ENCODE results near the gene PRKCD. TPM values are rescaled to one million over a fixed set of nuclear protein-coding genes. Genes with fewer than 3 reads are reported as not detected.

Gene PRKCD
- total and polyA plus RNA-seq, 2 experiments from 2014 or later, result 12.3 to 23.6 TPM

DNA sequence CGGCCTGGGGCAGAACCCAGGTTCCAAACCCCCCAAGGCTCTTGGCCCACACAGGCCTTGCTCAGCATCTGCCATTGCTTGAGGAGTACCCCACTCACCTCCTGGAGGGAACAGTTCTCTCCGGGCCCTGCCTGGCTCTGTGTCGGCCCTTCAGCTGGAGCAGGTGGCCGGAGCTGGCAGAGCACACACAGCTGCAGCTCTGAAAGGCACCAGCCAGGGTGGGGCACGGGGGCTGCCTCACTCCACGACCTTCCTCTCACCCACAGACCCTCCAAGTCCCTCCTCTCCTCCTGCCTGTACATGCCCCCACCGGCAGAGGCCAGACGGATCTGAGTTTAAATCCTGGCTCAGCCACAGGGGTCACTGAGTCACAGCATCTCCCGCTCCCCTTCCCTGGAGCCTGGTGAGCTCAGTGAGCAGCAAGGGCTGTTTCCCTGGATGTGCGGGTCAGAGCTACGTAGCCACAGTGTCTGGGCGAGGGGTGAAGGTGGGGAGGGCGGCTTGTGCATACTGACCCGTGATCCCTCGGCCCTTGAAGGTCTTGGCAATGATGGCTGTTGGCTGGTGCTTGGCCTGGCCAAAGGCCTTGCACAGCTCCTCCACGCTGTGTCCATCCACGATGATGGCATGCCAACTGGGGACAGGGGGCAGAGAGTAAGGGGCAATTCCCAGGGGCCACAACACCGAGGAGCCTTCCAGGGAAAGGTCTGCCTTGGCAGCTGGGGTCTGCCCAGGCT lies 71.8 kb downstream of the PRKCD start:
- WGBS (ENCODE audit: low lambda C conversion rate, missing lambda C conversion rate), result 89% methylated on average over 18 of the region's 18 CpGs
- DNase-seq (ENCODE audit: low spot score), result no peak
- peaks cover 9% of the 10 kb centered on the region for H3K4me1 ChIP-seq (ENCODE audit: insufficient read depth)
- no peak overlapping the region for H2AFZ ChIP-seq
- H3K27ac ChIP-seq, result no peak overlapping the region
- no peaks in the 10 kb centered on the region for H3K36me3 ChIP-seq (replicated peaks; ENCODE audit: insufficient read depth, low read depth)
- no peaks in the 10 kb centered on the region for H4K20me1 ChIP-seq (ENCODE audit: insufficient read depth, poor library complexity, severe bottlenecking)
- no peaks in the 10 kb centered on the region for H3K9me3 ChIP-seq (ENCODE audit: low read depth)
- no peak overlapping the region for H3K4me2 ChIP-seq
- H3K79me2 ChIP-seq, result peaks cover 6% of the 10 kb centered on the region
- H3K9me2 ChIP-seq (replicated peaks; ENCODE audit: insufficient read depth), result no peaks in the 10 kb centered on the region
- H3K27me3 ChIP-seq, result no peaks in the 10 kb centered on the region
- H3K4me3 ChIP-seq, result no peak overlapping the region
- TF ChIP-seq EZH2phosphoT487 (IDR thresholded peaks at IDR 0.05; ENCODE audit: low read depth, severe bottlenecking, unreplicated experiment) (no peak), EZH2 (IDR thresholded peaks at IDR 0.05; ENCODE audit: borderline replicate concordance) (no peak)
- TF ChIP-seq, protein P1, sequence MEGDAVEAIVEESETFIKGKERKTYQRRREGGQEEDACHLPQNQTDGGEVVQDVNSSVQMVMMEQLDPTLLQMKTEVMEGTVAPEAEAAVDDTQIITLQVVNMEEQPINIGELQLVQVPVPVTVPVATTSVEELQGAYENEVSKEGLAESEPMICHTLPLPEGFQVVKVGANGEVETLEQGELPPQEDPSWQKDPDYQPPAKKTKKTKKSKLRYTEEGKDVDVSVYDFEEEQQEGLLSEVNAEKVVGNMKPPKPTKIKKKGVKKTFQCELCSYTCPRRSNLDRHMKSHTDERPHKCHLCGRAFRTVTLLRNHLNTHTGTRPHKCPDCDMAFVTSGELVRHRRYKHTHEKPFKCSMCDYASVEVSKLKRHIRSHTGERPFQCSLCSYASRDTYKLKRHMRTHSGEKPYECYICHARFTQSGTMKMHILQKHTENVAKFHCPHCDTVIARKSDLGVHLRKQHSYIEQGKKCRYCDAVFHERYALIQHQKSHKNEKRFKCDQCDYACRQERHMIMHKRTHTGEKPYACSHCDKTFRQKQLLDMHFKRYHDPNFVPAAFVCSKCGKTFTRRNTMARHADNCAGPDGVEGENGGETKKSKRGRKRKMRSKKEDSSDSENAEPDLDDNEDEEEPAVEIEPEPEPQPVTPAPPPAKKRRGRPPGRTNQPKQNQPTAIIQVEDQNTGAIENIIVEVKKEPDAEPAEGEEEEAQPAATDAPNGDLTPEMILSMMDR (IDR thresholded peaks at IDR 0.05; ENCODE audit: poor library complexity), result no peak

DNA sequence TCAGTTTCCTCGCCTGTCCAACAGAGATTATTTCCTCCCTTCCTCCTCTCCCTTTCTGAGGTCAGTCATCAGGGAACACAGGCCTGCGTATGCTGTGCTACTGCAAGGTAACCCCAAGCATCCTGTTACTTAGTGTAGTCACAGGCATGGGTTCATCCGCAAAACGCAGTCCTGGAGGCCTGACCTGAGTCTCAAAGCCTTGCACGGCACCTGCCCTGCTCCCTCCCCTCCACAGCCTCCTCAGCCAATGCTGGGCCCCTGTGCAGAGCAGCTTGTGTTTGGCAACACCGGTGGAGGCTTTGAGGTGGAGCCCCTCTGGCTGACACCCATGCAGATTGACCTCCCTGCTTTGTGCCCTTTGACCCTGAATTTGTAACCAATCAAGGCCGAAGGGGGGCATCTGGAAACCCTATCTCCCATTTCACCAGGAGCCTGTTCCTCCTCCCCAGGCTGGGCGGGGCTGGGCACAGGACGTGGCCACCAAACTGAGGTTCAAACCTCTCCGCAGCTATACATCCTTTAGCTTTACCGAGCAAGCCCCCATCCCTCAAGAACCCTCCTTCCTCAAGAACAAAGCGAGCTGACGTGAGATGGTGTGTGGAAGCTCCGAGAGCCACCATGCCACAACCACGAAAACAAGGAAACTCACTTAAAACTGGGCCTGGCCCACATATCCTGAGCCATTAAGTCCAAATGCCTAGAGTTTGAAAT lies 73.3 kb downstream of the PRKCD start:
- Histone ChIP-seq H4K20me1 (ENCODE audit: insufficient read depth, poor library complexity, severe bottlenecking) (no peaks in the 10 kb centered on the region), H3K36me3 (replicated peaks; ENCODE audit: insufficient read depth, low read depth) (no peaks in the 10 kb centered on the region), H3K4me3 (no peak overlapping the region), H3K27me3 (no peaks in the 10 kb centered on the region), H3K27ac (no peak overlapping the region), H3K9me2 (replicated peaks; ENCODE audit: insufficient read depth) (no peaks in the 10 kb centered on the region), H3K4me1 (ENCODE audit: insufficient read depth) (peaks cover 18% of the 10 kb centered on the region), H3K9me3 (ENCODE audit: low read depth) (no peaks in the 10 kb centered on the region), H2AFZ (no peak overlapping the region), H3K4me2 (no peak overlapping the region), H3K79me2 (peaks cover 6% of the 10 kb centered on the region)
- 84% methylated on average over 15 of the region's 15 CpGs for WGBS (ENCODE audit: low lambda C conversion rate, missing lambda C conversion rate)
- DNase-seq (ENCODE audit: low spot score), result no peak
- TF ChIP-seq, protein P1 (IDR thresholded peaks at IDR 0.05; ENCODE audit: poor library complexity), result no peak
- TF ChIP-seq EZH2 (IDR thresholded peaks at IDR 0.05; ENCODE audit: borderline replicate concordance) (no peak), EZH2phosphoT487 (IDR thresholded peaks at IDR 0.05; ENCODE audit: low read depth, severe bottlenecking, unreplicated experiment) (no peak)

DNA sequence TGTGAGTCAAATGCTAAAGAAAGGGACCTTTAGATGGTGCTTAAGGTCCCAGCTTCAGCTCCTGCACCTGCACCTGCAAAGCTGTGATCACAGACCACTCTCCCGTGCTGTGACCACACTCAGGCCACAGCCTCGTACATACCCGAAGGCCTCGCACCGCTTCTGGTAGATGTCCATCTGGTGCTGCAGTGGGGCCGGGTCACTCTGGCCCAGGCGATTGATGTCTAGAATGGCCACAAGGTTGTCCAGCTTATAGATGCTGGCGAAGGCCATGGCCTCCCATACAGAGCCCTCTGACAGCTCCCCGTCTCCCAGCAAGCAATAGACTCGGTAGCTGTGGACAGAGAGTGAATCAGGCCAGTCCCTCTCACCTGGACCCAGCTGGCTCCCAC lies 73.8 kb downstream of the PRKCD start:
- Histone ChIP-seq H3K27ac (no peak overlapping the region), H2AFZ (no peak overlapping the region), H3K9me3 (ENCODE audit: low read depth) (no peaks in the 10 kb centered on the region), H3K27me3 (no peaks in the 10 kb centered on the region), H3K36me3 (replicated peaks; ENCODE audit: insufficient read depth, low read depth) (no peaks in the 10 kb centered on the region), H3K4me3 (no peak overlapping the region), H3K4me2 (no peak overlapping the region), H3K79me2 (peaks cover 6% of the 10 kb centered on the region), H3K4me1 (ENCODE audit: insufficient read depth) (peaks cover 18% of the 10 kb centered on the region), H3K9me2 (replicated peaks; ENCODE audit: insufficient read depth) (no peaks in the 10 kb centered on the region), H4K20me1 (ENCODE audit: insufficient read depth, poor library complexity, severe bottlenecking) (no peaks in the 10 kb centered on the region)
- 92% methylated on average over 8 of the region's 10 CpGs for WGBS (ENCODE audit: low lambda C conversion rate, missing lambda C conversion rate)
- TF ChIP-seq EZH2phosphoT487 (IDR thresholded peaks at IDR 0.05; ENCODE audit: low read depth, severe bottlenecking, unreplicated experiment) (no peak), EZH2 (IDR thresholded peaks at IDR 0.05; ENCODE audit: borderline replicate concordance) (no peak)
- TF ChIP-seq, protein P1 (IDR thresholded peaks at IDR 0.05; ENCODE audit: poor library complexity), result no peak
- DNase-seq (ENCODE audit: low spot score), result no peak
